WTC11 (cell line): ENCODE data around the gene RASL11A. TPM values are rescaled to one million over a fixed set of nuclear protein-coding genes. Genes with fewer than 3 reads are reported as not detected.

Experiments used
- ATAC-seq: fragments of 200-7000 bp; cut with Tn5 transposase; 2 replicates; pipeline ENCODE4 v1.10.0; 2021; ENCODE audit warnings: mild to moderate bottlenecking, moderate library complexity
- CTCF ChIA-PET: fragments of 300-600 bp; sonication (Branson Sonifier 250); formaldehyde crosslinking; loops from one replicate; lab custom pipeline; 2021; ENCODE audit warnings: antibody characterized with exemption; lab: Charles Lee
- POLR2A ChIA-PET: fragments of 350-600 bp; sonication (Branson Sonifier 250); formaldehyde crosslinking; loops from one replicate; lab custom pipeline; 2021; ENCODE audit warnings: antibody characterized with exemption; lab: Charles Lee
- DNase-seq: peaks from one replicate; pipeline ENCODE4 v3.0.0; 2021; ENCODE audit warnings: low spot score
- H3K27ac Mint-ChIP-seq: 2 replicates; pipeline ENCODE4 v1.8.0; 2021; ENCODE audit warnings: mixed read lengths
- H3K27me3 Mint-ChIP-seq: 2 replicates; pipeline ENCODE4 v1.8.0; 2021; ENCODE audit warnings: low read depth, mild to moderate bottlenecking, moderate library complexity, mixed read lengths
- H3K36me3 Mint-ChIP-seq: 2 replicates; pipeline ENCODE4 v1.8.0; 2021; ENCODE audit warnings: mixed read lengths
- H3K4me1 Mint-ChIP-seq: 2 replicates; pipeline ENCODE4 v1.8.0; 2022; ENCODE audit warnings: mixed read lengths
- H3K4me3 Mint-ChIP-seq: 2 replicates; pipeline ENCODE4 v1.8.0; 2021; ENCODE audit warnings: mild to moderate bottlenecking, moderate library complexity, mixed read lengths
- H3K9me3 Mint-ChIP-seq: 2 replicates; pipeline ENCODE4 v1.8.0; 2021; ENCODE audit warnings: mixed read lengths
- ELF4 ChIP-seq: sonication (generic); formaldehyde crosslinking; IDR thresholded peaks from 2 replicates; pipeline ENCODE4 v1.8.1; 2022; ENCODE audit warnings: low read depth, mild to moderate bottlenecking, moderate library complexity, missing genetic modification reagents
- EMX1 ChIP-seq: fragments of 250-450 bp; sonication (Bioruptor Pico); IDR thresholded peaks from 2 replicates; pipeline ENCODE4 v1.8.0; 2021; ENCODE audit warnings: mild to moderate bottlenecking
- ETV6 ChIP-seq: sonication (generic); formaldehyde crosslinking; IDR thresholded peaks from 2 replicates; pipeline ENCODE4 v1.8.1; 2022; ENCODE audit warnings: mild to moderate bottlenecking, missing genetic modification reagents
- FOXP1 ChIP-seq: sonication (generic); formaldehyde crosslinking; IDR thresholded peaks from 2 replicates; pipeline ENCODE4 v1.8.0; 2022; ENCODE audit warnings: missing genetic modification reagents, mild to moderate bottlenecking, moderate library complexity, borderline replicate concordance
- GABPB1 ChIP-seq: sonication (generic); formaldehyde crosslinking; IDR thresholded peaks from 2 replicates; pipeline ENCODE4 v1.8.1; 2023; ENCODE audit warnings: mild to moderate bottlenecking, missing genetic modification reagents
- IRF2 ChIP-seq: sonication (generic); formaldehyde crosslinking; IDR thresholded peaks from 2 replicates; pipeline ENCODE4 v1.8.0; 2022; ENCODE audit warnings: low read depth, missing genetic modification reagents, borderline replicate concordance
- MXD4 ChIP-seq: fragments of 250-450 bp; sonication (Bioruptor Pico); IDR thresholded peaks from 2 replicates; pipeline ENCODE4 v1.8.0; 2021; ENCODE audit warnings: mild to moderate bottlenecking, moderate library complexity, borderline replicate concordance
- NFYB ChIP-seq: sonication (generic); formaldehyde crosslinking; conservative IDR thresholded peaks from 2 replicates; pipeline ENCODE4 v1.8.0; 2022; ENCODE audit warnings: low read depth, missing genetic modification reagents
- NR1H2 ChIP-seq: sonication (generic); formaldehyde crosslinking; IDR thresholded peaks from 2 replicates; pipeline ENCODE4 v1.9.0; 2021; ENCODE audit warnings: mild to moderate bottlenecking, moderate library complexity, missing genetic modification reagents
- NR3C1 ChIP-seq: sonication (generic); formaldehyde crosslinking; conservative IDR thresholded peaks from 2 replicates; pipeline ENCODE4 v1.8.1; 2023; ENCODE audit warnings: low read depth, mild to moderate bottlenecking, missing genetic modification reagents
- PRRX2 ChIP-seq: fragments of 250-450 bp; sonication (Bioruptor Pico); IDR thresholded peaks from 2 replicates; pipeline ENCODE4 v1.8.0; 2021; ENCODE audit warnings: mild to moderate bottlenecking
- RELA ChIP-seq: sonication (generic); formaldehyde crosslinking; IDR thresholded peaks from 2 replicates; pipeline ENCODE4 v1.8.1; 2022; ENCODE audit warnings: missing genetic modification reagents, mild to moderate bottlenecking, borderline replicate concordance
- RORB ChIP-seq: fragments of 250-450 bp; sonication (Bioruptor Pico); IDR thresholded peaks from 2 replicates; pipeline ENCODE4 v1.9.0; 2021; ENCODE audit warnings: mild to moderate bottlenecking
- SOX15 ChIP-seq: fragments of 250-450 bp; sonication (Bioruptor Pico); IDR thresholded peaks from 2 replicates; pipeline ENCODE4 v1.9.0; 2021; ENCODE audit warnings: mild to moderate bottlenecking
- SP1 ChIP-seq: sonication (generic); formaldehyde crosslinking; conservative IDR thresholded peaks from 2 replicates; pipeline ENCODE4 v1.8.1; 2022; ENCODE audit warnings: missing genetic modification reagents
- ZNF121 ChIP-seq: sonication (generic); formaldehyde crosslinking; IDR thresholded peaks from 2 replicates; pipeline ENCODE4 v1.8.0; 2023; ENCODE audit warnings: missing genetic modification reagents
- ZNF317 ChIP-seq: sonication (generic); formaldehyde crosslinking; IDR thresholded peaks from 2 replicates; pipeline ENCODE4 v1.8.1; 2023; ENCODE audit warnings: low read depth, mild to moderate bottlenecking, moderate library complexity, missing genetic modification reagents, borderline replicate concordance
- ZNF416 ChIP-seq: fragments of 250-450 bp; sonication (Bioruptor Pico); IDR thresholded peaks from 2 replicates; pipeline ENCODE4 v1.9.0; 2021; ENCODE audit warnings: mild to moderate bottlenecking, inconsistent platforms
- total RNA-seq: library from RNA; stranded (reverse); gene quantifications from 3 replicates; pipeline ENCODE4 v1.2.3, GENCODE V29; 2021
- TF ChIP-seq, protein P1 (sequence below): sonication (generic); formaldehyde crosslinking; IDR thresholded peaks from 2 replicates; pipeline ENCODE4 v1.8.1; 2023; ENCODE audit warnings: mild to moderate bottlenecking, moderate library complexity, missing genetic modification reagents
- TF ChIP-seq, protein P2 (sequence below): sonication (generic); formaldehyde crosslinking; IDR thresholded peaks from 2 replicates; pipeline ENCODE4 v1.8.0; 2022; ENCODE audit warnings: mild to moderate bottlenecking, missing genetic modification reagents
- TF ChIP-seq, protein P3 (sequence below): fragments of 250-450 bp; sonication (Bioruptor Pico); IDR thresholded peaks from 2 replicates; pipeline ENCODE4 v1.9.0; 2021; ENCODE audit warnings: mild to moderate bottlenecking
- TF ChIP-seq, protein P4 (sequence below): sonication (generic); formaldehyde crosslinking; IDR thresholded peaks from 2 replicates; pipeline ENCODE4 v1.8.1; 2022; ENCODE audit warnings: mild to moderate bottlenecking, missing genetic modification reagents, moderate library complexity, borderline replicate concordance
- TF ChIP-seq, protein P5 (sequence below): sonication (generic); formaldehyde crosslinking; IDR thresholded peaks from 2 replicates; pipeline ENCODE4 v1.8.1; 2023; ENCODE audit warnings: mild to moderate bottlenecking, missing genetic modification reagents, borderline replicate concordance
- TF ChIP-seq, protein P6 (sequence below): fragments of 200-600 bp; IDR thresholded peaks from 2 replicates; pipeline ENCODE4 v1.8.0; 2022; ENCODE audit warnings: antibody characterized with exemption
- TF ChIP-seq, protein P7 (sequence below): sonication (generic); formaldehyde crosslinking; IDR thresholded peaks from 2 replicates; pipeline ENCODE4 v1.8.0; 2022; ENCODE audit warnings: mild to moderate bottlenecking, missing genetic modification reagents

RASL11A gene
- total RNA-seq, 1 experiment from 2014 or later = 3.5 TPM

DNA sequence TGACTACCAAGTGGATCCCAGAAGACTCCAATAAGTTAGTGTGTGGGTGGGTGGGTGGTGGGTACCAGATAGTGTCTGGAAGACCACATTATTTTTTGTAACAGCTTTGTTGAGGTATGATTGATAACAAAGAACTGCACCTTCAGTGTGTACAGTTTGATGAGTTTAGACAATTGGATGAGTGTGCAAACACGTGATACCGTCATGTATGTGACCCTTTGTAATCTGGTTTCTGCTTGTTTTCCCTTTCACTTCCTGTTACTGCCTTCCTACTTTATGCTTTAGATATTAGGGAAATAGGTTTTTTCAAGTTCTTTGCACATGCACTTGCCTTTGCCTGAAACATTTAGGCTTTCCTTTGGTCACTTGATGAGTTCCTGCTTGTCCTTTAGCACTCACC lies 10.8 kb upstream of the RASL11A start (continued):
- TF ChIP-seq, protein P1, sequence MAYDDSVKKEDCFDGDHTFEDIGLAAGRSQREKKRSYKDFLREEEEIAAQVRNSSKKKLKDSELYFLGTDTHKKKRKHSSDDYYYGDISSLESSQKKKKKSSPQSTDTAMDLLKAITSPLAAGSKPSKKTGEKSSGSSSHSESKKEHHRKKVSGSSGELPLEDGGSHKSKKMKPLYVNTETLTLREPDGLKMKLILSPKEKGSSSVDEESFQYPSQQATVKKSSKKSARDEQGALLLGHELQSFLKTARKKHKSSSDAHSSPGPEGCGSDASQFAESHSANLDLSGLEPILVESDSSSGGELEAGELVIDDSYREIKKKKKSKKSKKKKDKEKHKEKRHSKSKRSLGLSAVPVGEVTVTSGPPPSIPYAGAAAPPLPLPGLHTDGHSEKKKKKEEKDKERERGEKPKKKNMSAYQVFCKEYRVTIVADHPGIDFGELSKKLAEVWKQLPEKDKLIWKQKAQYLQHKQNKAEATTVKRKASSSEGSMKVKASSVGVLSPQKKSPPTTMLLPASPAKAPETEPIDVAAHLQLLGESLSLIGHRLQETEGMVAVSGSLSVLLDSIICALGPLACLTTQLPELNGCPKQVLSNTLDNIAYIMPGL = no peak
- no peak for TF ChIP-seq RELA (CRISPR knock-in tag)
- no peak for TF ChIP-seq ZNF416
- no peak for TF ChIP-seq ELF4 (CRISPR knock-in tag)
- TF ChIP-seq RORB (CRISPR knock-in tag) = no peak
- no peak for TF ChIP-seq SP1 (CRISPR knock-in tag)
- no peak for TF ChIP-seq ZNF317 (CRISPR knock-in tag)

DNA sequence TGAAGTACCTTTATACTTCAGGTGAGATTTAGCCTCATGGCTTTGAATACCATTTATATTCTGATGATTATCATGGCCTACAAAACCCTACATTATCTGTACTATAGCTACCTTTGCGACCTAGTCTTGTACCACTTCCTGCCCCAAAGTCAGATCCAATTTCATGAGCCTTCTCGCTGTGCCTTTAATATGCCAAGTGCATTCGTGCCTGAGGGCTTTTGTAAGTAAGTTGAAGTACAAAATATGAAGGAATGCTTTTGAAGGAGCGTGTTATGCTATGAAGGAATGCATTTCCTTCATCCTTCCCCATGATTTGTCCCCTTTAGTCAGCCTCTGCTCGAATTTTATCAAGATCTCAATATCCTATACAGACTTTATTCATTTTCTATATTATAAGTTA lies 9.2 kb upstream of the RASL11A start:
- Mint-ChIP-seq H3K4me3 (no peak overlapping the region), H3K27ac (0 out of 2 replicates have a peak overlapping the region, but pooled peaks have one; percentile 64), H3K27me3 (no peaks in the 10 kb centered on the region), H3K4me1 (peaks cover 27% of the 10 kb centered on the region), H3K36me3 (peaks cover 23% of the 10 kb centered on the region), H3K9me3 (no peaks in the 10 kb centered on the region)
- TF ChIP-seq, protein P2, sequence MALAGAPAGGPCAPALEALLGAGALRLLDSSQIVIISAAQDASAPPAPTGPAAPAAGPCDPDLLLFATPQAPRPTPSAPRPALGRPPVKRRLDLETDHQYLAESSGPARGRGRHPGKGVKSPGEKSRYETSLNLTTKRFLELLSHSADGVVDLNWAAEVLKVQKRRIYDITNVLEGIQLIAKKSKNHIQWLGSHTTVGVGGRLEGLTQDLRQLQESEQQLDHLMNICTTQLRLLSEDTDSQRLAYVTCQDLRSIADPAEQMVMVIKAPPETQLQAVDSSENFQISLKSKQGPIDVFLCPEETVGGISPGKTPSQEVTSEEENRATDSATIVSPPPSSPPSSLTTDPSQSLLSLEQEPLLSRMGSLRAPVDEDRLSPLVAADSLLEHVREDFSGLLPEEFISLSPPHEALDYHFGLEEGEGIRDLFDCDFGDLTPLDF (CRISPR knock-in tag) = no peak
- TF ChIP-seq ELF4 (CRISPR knock-in tag) = no peak
- TF ChIP-seq, protein P3, sequence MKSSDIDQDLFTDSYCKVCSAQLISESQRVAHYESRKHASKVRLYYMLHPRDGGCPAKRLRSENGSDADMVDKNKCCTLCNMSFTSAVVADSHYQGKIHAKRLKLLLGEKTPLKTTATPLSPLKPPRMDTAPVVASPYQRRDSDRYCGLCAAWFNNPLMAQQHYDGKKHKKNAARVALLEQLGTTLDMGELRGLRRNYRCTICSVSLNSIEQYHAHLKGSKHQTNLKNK (CRISPR knock-in tag) = no peak
- TF ChIP-seq GABPB1 (CRISPR knock-in tag) = no peak
- TF ChIP-seq, protein P4, sequence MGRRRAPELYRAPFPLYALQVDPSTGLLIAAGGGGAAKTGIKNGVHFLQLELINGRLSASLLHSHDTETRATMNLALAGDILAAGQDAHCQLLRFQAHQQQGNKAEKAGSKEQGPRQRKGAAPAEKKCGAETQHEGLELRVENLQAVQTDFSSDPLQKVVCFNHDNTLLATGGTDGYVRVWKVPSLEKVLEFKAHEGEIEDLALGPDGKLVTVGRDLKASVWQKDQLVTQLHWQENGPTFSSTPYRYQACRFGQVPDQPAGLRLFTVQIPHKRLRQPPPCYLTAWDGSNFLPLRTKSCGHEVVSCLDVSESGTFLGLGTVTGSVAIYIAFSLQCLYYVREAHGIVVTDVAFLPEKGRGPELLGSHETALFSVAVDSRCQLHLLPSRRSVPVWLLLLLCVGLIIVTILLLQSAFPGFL (CRISPR knock-in tag) = no peak
- no peak for TF ChIP-seq MXD4 (CRISPR knock-in tag)
- TF ChIP-seq IRF2 (CRISPR knock-in tag) = no peak
- TF ChIP-seq ZNF121 (CRISPR knock-in tag) = no peak
- TF ChIP-seq FOXP1 (CRISPR knock-in tag) = no peak
- TF ChIP-seq ETV6 (CRISPR knock-in tag) = no peak
- POLR2A ChIA-PET = no interaction called here
- ATAC-seq = no peak
- DNase-seq = no peak
- CTCF ChIA-PET = interaction anchor here (0.6 to 2.1 kb wide), 2 partner anchors 9 to 77 kb away, joined by 4 to 8 read pairs; partner anchors contain the start of gene RASL11A

DNA sequence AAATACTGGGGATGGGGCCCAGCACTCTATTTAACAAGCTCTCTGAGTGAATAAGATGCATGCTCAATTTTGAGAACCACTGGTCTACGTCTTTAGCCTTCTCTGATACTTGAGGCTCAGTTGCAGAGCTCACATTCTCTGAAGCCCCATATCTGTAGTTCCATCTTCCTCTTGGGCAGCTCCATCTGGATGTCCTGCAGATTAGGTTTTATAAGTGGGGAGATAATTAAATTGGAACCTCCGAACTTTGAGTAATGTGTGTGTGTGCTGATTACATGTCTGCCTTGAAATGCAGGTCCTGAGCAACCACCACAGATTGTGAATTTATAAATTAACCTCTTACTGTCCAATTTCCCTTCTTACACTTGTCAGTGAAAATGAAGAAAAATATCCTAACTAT lies 7.2 kb upstream of the RASL11A start:
- Mint-ChIP-seq H3K27ac (no peak overlapping the region), H3K9me3 (no peaks in the 10 kb centered on the region), H3K4me1 (peaks cover 27% of the 10 kb centered on the region), H3K27me3 (peaks cover 5% of the 10 kb centered on the region), H3K4me3 (no peak overlapping the region), H3K36me3 (peaks cover 4% of the 10 kb centered on the region; the same call in 1 of the 2 replicates)
- POLR2A ChIA-PET = no interaction called here
- no peak for ATAC-seq
- CTCF ChIA-PET = no interaction called here
- DNase-seq = no peak
- TF ChIP-seq NR3C1 (CRISPR knock-in tag) (no peak), EMX1 (no peak), SOX15 (CRISPR knock-in tag) (no peak), PRRX2 (CRISPR knock-in tag) (no peak), NR1H2 (CRISPR knock-in tag) (no peak), NFYB (CRISPR knock-in tag) (no peak)
- TF ChIP-seq, protein P5, sequence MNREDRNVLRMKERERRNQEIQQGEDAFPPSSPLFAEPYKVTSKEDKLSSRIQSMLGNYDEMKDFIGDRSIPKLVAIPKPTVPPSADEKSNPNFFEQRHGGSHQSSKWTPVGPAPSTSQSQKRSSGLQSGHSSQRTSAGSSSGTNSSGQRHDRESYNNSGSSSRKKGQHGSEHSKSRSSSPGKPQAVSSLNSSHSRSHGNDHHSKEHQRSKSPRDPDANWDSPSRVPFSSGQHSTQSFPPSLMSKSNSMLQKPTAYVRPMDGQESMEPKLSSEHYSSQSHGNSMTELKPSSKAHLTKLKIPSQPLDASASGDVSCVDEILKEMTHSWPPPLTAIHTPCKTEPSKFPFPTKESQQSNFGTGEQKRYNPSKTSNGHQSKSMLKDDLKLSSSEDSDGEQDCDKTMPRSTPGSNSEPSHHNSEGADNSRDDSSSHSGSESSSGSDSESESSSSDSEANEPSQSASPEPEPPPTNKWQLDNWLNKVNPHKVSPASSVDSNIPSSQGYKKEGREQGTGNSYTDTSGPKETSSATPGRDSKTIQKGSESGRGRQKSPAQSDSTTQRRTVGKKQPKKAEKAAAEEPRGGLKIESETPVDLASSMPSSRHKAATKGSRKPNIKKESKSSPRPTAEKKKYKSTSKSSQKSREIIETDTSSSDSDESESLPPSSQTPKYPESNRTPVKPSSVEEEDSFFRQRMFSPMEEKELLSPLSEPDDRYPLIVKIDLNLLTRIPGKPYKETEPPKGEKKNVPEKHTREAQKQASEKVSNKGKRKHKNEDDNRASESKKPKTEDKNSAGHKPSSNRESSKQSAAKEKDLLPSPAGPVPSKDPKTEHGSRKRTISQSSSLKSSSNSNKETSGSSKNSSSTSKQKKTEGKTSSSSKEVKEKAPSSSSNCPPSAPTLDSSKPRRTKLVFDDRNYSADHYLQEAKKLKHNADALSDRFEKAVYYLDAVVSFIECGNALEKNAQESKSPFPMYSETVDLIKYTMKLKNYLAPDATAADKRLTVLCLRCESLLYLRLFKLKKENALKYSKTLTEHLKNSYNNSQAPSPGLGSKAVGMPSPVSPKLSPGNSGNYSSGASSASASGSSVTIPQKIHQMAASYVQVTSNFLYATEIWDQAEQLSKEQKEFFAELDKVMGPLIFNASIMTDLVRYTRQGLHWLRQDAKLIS (CRISPR knock-in tag) = no peak
- TF ChIP-seq, protein P6, sequence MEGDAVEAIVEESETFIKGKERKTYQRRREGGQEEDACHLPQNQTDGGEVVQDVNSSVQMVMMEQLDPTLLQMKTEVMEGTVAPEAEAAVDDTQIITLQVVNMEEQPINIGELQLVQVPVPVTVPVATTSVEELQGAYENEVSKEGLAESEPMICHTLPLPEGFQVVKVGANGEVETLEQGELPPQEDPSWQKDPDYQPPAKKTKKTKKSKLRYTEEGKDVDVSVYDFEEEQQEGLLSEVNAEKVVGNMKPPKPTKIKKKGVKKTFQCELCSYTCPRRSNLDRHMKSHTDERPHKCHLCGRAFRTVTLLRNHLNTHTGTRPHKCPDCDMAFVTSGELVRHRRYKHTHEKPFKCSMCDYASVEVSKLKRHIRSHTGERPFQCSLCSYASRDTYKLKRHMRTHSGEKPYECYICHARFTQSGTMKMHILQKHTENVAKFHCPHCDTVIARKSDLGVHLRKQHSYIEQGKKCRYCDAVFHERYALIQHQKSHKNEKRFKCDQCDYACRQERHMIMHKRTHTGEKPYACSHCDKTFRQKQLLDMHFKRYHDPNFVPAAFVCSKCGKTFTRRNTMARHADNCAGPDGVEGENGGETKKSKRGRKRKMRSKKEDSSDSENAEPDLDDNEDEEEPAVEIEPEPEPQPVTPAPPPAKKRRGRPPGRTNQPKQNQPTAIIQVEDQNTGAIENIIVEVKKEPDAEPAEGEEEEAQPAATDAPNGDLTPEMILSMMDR = no peak
- TF ChIP-seq, protein P7, sequence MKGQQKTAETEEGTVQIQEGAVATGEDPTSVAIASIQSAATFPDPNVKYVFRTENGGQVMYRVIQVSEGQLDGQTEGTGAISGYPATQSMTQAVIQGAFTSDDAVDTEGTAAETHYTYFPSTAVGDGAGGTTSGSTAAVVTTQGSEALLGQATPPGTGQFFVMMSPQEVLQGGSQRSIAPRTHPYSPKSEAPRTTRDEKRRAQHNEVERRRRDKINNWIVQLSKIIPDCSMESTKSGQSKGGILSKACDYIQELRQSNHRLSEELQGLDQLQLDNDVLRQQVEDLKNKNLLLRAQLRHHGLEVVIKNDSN (CRISPR knock-in tag) = no peak
